IPS-20b (cell line): ENCODE measurements around the gene TTC28.

Experiments used
- H3K27ac ChIP-seq: one replicate; pipeline ENCODE4 v1.5.1; 2013; ENCODE audit warnings: low read length
- H3K27me3 ChIP-seq: 2 replicates; pipeline ENCODE4 v1.6.1; 2013; ENCODE audit warnings: mild to moderate bottlenecking, low read length, inconsistent platforms; ENCODE audit not compliant: insufficient read depth
- H3K36me3 ChIP-seq: 2 replicates; pipeline ENCODE4 v1.6.1; 2013; ENCODE audit warnings: low read depth, mild to moderate bottlenecking, inconsistent platforms, low read length, moderate library complexity; ENCODE audit not compliant: insufficient read depth
- H3K4me1 ChIP-seq: 2 replicates; pipeline ENCODE4 v1.6.1; 2013; ENCODE audit warnings: mild to moderate bottlenecking, control low read depth, inconsistent platforms, low read length, moderate library complexity; ENCODE audit not compliant: insufficient read depth
- H3K4me3 ChIP-seq: 2 replicates; pipeline ENCODE4 v1.5.1; 2013; ENCODE audit warnings: mild to moderate bottlenecking, low read length, inconsistent platforms
- H3K9ac ChIP-seq: 2 replicates; pipeline ENCODE4 v1.6.1; 2013; ENCODE audit warnings: low read depth, mild to moderate bottlenecking, inconsistent platforms, low read length, moderate library complexity
- H3K9me3 ChIP-seq: 2 replicates; pipeline ENCODE4 v1.6.1; 2013; ENCODE audit warnings: mild to moderate bottlenecking, low read depth, low read length, inconsistent platforms; ENCODE audit not compliant: insufficient read depth

The TTC28 gene

DNA sequence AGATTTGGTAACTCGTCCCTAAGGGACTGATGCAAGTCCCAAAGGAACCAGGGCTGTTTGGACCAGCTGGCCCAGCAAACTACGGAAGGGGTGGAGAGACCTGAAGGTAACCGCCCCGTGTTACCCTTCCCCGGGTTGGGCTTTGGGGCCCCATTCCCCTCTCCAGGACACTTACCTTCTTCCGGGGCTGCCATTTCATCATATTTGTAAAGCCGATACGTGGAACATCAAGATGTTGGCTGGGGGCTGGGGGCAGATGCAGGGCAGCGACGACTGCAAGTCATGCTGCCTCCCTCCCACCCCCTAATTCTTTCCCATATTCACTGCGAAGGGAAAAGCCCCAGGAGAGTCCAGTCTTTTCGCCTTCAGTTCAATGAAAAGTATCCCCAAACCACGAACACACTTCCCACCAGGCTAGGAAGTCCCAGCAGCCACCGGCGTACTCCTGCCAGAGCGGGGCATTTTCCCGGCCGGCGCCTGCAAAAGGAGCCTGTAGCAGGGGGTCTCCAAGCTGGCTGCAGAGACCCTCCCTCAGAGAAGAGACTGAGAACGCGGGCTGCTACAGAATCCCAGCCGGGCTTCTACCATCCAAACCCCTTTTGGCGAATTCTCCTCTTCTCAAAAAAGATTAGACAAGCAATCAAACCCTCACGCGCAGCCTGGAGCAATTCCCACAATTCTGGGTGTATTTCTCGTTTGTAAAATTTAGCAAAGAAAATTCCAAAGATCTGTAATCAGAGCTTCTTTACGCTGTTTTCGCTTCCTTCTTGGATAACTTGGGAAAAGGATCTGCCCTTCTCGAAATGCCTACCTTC lies 236.7 kb downstream of the TTC28 start:
- H3K27ac ChIP-seq: no peak overlapping the region
- H3K9ac ChIP-seq: peak overlapping the region; percentile 77

GRCh38 chr22:28442264-28442710 lies 237.4 kb downstream of the TTC28 start:
- no peak overlapping the region for H3K27ac ChIP-seq
- peak overlapping the region; percentile 77; the same call in 1 of the 2 replicates for H3K9ac ChIP-seq
- peak overlapping the region; percentile 81 for H3K4me3 ChIP-seq

More for the DNA sequence above, 236.7 kb downstream of the TTC28 start:
- H3K36me3 ChIP-seq: no peaks in the 10 kb centered on the region
- peaks cover 6% of the 10 kb centered on the region; the same call in 1 of the 2 replicates for H3K4me1 ChIP-seq
- no peaks in the 10 kb centered on the region for H3K27me3 ChIP-seq
- H3K4me3 ChIP-seq: peak overlapping the region; percentile 81
- no peaks in the 10 kb centered on the region for H3K9me3 ChIP-seq

DNA sequence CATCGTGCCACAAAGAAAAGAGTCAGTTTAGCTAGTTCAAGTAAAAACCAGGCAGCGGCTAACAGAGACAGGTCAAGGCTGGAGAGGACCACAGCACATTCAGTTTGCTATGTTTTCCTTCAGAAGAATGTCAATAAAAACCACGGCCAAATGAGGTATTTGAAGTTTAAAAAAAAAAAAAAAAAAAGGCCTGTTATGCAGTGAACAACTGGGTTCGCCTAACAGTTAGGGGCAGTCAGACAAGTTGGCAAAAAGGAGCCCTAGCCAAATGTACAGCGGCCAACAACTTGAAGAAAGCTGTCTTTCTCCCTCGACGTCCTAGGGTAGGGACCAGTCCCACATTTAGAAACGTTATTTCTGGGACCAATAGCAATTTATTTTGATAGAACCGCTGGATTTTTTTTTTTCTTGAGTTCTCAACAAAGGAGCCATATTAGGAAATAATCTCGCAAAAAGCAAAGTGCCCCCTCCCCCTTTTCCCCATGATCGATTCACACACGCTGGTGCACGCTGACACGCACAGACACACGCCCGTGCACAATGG lies 237.8 kb downstream of the TTC28 start:
- peak overlapping the region; percentile 77 for H3K9ac ChIP-seq
- peak overlapping the region; percentile 15 for H3K27ac ChIP-seq
- H3K4me3 ChIP-seq: peak overlapping the region; percentile 81

More at GRCh38 chr22:28442264-28442710, 237.4 kb downstream of the TTC28 start:
- Histone ChIP-seq H3K36me3 (no peaks in the 10 kb centered on the region), H3K4me1 (peaks cover 6% of the 10 kb centered on the region; the same call in 1 of the 2 replicates), H3K9me3 (no peaks in the 10 kb centered on the region), H3K27me3 (no peaks in the 10 kb centered on the region)

GRCh38 chr22:28440592-28441390 lies 238.8 kb downstream of the TTC28 start:
- Histone ChIP-seq H3K4me1 (peaks cover 6% of the 10 kb centered on the region; the same call in 1 of the 2 replicates), H3K4me3 (no peak overlapping the region), H3K9me3 (no peaks in the 10 kb centered on the region), H3K27me3 (no peaks in the 10 kb centered on the region), H3K36me3 (no peaks in the 10 kb centered on the region), H3K27ac (no peak overlapping the region), H3K9ac (no peak overlapping the region)

More for the DNA sequence above, 237.8 kb downstream of the TTC28 start:
- Histone ChIP-seq H3K36me3 (no peaks in the 10 kb centered on the region), H3K9me3 (no peaks in the 10 kb centered on the region), H3K4me1 (peaks cover 6% of the 10 kb centered on the region; the same call in 1 of the 2 replicates), H3K27me3 (no peaks in the 10 kb centered on the region)

GRCh38 chr22:28438183-28438768 lies 241.4 kb downstream of the TTC28 start:
- peaks cover 6% of the 10 kb centered on the region; the same call in 1 of the 2 replicates for H3K4me1 ChIP-seq
- H3K4me3 ChIP-seq: no peak overlapping the region
- no peaks in the 10 kb centered on the region for H3K36me3 ChIP-seq
- H3K27ac ChIP-seq: no peak overlapping the region
- H3K9ac ChIP-seq: no peak overlapping the region
- H3K9me3 ChIP-seq: no peaks in the 10 kb centered on the region
- no peaks in the 10 kb centered on the region for H3K27me3 ChIP-seq

DNA sequence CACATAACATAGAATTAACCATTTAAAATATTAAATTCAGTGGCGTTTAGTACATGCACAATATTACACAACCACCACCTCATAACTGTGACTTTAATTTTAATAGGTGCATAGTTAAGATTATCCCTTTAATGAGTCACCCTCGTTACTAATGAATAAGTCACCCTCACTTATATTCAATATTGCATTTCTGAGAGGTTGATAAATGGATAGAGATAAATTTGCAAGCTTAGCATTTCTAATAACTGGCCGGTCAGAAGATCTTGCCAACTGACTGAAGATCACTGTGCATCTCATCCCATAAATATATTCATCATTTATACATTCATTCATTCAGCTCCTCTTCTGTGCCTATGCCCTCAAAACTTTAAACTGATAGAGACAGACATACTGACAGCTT lies 243.7 kb downstream of the TTC28 start:
- no peaks in the 10 kb centered on the region for H3K9me3 ChIP-seq
- H3K4me3 ChIP-seq: no peak overlapping the region
- H3K27me3 ChIP-seq: no peaks in the 10 kb centered on the region
- no peaks in the 10 kb centered on the region for H3K36me3 ChIP-seq
- H3K4me1 ChIP-seq: no peaks in the 10 kb centered on the region
- H3K27ac ChIP-seq: no peak overlapping the region
- H3K9ac ChIP-seq: no peak overlapping the region

DNA sequence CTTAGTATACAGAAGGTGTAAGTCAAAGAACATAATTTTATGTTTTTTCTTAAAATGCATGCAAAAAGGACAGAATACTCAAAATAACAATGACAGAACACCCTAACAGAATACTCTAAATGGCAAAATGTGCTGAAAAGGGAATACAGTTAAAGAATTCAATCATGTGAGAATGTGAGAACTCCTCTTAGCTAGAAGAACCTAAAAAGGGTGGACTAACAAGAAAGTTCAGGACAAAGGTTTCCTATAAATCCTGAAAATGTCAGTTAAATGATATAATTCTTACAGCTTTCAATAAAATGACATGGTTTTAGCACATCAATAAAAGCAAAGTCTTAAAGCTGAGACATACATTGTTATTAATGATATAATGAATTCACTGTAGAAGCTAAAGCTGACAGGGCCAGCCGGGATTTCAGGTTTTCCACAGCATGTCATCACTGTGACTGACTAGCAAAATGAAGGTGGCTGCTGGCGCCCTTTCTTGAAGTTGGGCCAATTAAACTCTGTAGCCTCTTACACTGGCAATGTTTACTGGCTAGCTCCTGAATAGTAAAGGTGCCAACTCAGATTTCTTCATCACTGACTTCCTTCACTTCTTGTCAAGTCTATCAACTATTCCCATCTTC lies 244.4 kb downstream of the TTC28 start:
- Histone ChIP-seq H3K9me3 (no peaks in the 10 kb centered on the region), H3K4me1 (no peaks in the 10 kb centered on the region), H3K9ac (no peak overlapping the region)

GRCh38 chr22:28430466-28431025 lies 249.1 kb downstream of the TTC28 start:
- Histone ChIP-seq H3K36me3 (no peaks in the 10 kb centered on the region), H3K27ac (no peak overlapping the region)

More for the DNA sequence above, 244.4 kb downstream of the TTC28 start:
- Histone ChIP-seq H3K27me3 (no peaks in the 10 kb centered on the region), H3K36me3 (no peaks in the 10 kb centered on the region), H3K27ac (no peak overlapping the region), H3K4me3 (no peak overlapping the region)

GRCh38 chr22:28429711-28430110 lies 249.9 kb downstream of the TTC28 start:
- Histone ChIP-seq H3K4me1 (peaks cover 2% of the 10 kb centered on the region; the same call in 1 of the 2 replicates), H3K9ac (no peak overlapping the region), H3K27ac (no peak overlapping the region), H3K36me3 (no peaks in the 10 kb centered on the region), H3K9me3 (no peaks in the 10 kb centered on the region), H3K4me3 (no peak overlapping the region), H3K27me3 (no peaks in the 10 kb centered on the region)

More at GRCh38 chr22:28430466-28431025, 249.1 kb downstream of the TTC28 start:
- no peaks in the 10 kb centered on the region for H3K4me1 ChIP-seq
- no peaks in the 10 kb centered on the region for H3K27me3 ChIP-seq
- no peak overlapping the region for H3K9ac ChIP-seq
- no peaks in the 10 kb centered on the region for H3K9me3 ChIP-seq
- no peak overlapping the region for H3K4me3 ChIP-seq

- Histone ChIP-seq H3K9ac (no peak overlapping the region), H3K9me3 (no peaks in the 10 kb centered on the region), H3K4me3 (no peak overlapping the region), H3K27me3 (no peaks in the 10 kb centered on the region), H3K27ac (no peak overlapping the region), H3K4me1 (peaks cover 6% of the 10 kb centered on the region; the same call in 1 of the 2 replicates), H3K36me3 (no peaks in the 10 kb centered on the region)
These were observed 251.4 kb downstream of the TTC28 start for GRCh38 chr22:28428271-28428670.
